GM12878 (cell line): Measurements from ENCODE around the gene NPDC1. TPM values are rescaled to one million over a fixed set of nuclear protein-coding genes. Genes with fewer than 3 reads are reported as not detected.

ENCODE experiments used
- ATAC-seq: fragments of 200-7000 bp; cut with Tn5 transposase; 3 replicates; pipeline ENCODE4 v1.9.1; 2020; ENCODE audit warnings: mild to moderate bottlenecking, moderate library complexity
- BruUV-seq: library from RNA; stranded (reverse); fragments of 400-500 nt; replicated peaks from 2 replicates; lab custom pipeline; 2021; lab: Mats Ljungman, UMichigan
- CTCF ChIA-PET: fragments of 300-600 bp; sonication (Branson Sonifier 250); formaldehyde crosslinking; extraction: SDS; loops from one replicate; lab custom pipeline; 2021; ENCODE audit warnings: inconsistent platforms; lab: Yijun Ruan, JAX
- POLR2A ChIA-PET: fragments of 350-600 bp; formaldehyde crosslinking; extraction: SDS; loops from one replicate; lab custom pipeline; 2021; ENCODE audit warnings: inconsistent platforms; lab: Charles Lee
- RAD21 ChIA-PET: fragments of 300-600 bp; sonication (Branson Sonifier 250); formaldehyde crosslinking; loops from one replicate; lab custom pipeline; 2023; ENCODE audit warnings: antibody characterized with exemption; ENCODE audit not compliant: unreplicated experiment; lab: Charles Lee
- SMC1A ChIA-PET: fragments of 300-600 bp; sonication (Branson Sonifier 250); formaldehyde crosslinking; loops from one replicate; lab custom pipeline; 2023; ENCODE audit not compliant: unreplicated experiment, uncharacterized antibody; lab: Charles Lee
- DNase-seq: peaks from one replicate; pipeline ENCODE4 v3.0.0-alpha.2; 2011; ENCODE audit warnings: low read depth, low spot score
- FAIRE-seq: peaks from 3 replicates; lab custom pipeline; 2011; peaks lifted over from hg19 to GRCh38; lab: Jason Lieb, UNC
- H2AFZ ChIP-seq: 2 replicates; pipeline ENCODE4 v1.6.0; 2011; ENCODE audit warnings: low read depth, low read length, control low read depth; ENCODE audit not compliant: control insufficient read depth
- H3K27ac ChIP-seq: 2 replicates; pipeline ENCODE4 v1.5.1; 2011; ENCODE audit warnings: control low read depth; ENCODE audit not compliant: control insufficient read depth, insufficient read depth
- H3K27me3 ChIP-seq, 2 experiments: replicated peaks in 1 of 2; 2 replicates each; pipeline versions ENCODE4 v1.6.0 to v1.6.1; 2011; ENCODE audit warnings: low read length in 1 of 2; ENCODE audit not compliant: control insufficient read depth in 2 of 2, insufficient read depth in 2 of 2
- H3K36me3 ChIP-seq, 2 experiments: 2 replicates each; pipeline ENCODE4 v1.5.1; 2011; ENCODE audit warnings: low read length in 1 of 2; ENCODE audit not compliant: control insufficient read depth in 2 of 2, insufficient read depth in 2 of 2
- H3K4me1 ChIP-seq: 2 replicates; pipeline ENCODE4 v1.6.1; 2011; ENCODE audit warnings: mild to moderate bottlenecking, low read length, moderate library complexity, mixed read lengths; ENCODE audit not compliant: control insufficient read depth, insufficient read depth
- H3K4me2 ChIP-seq: 2 replicates; pipeline ENCODE4 v1.6.0; 2011; ENCODE audit warnings: control low read depth; ENCODE audit not compliant: control insufficient read depth, insufficient read depth
- H3K4me3 ChIP-seq: fragments of 200-600 bp; sonication (generic); 2 replicates; pipeline ENCODE4 v1.5.1; 2016
- H3K79me2 ChIP-seq: 2 replicates; pipeline ENCODE4 v1.6.0; 2011; ENCODE audit warnings: low read length; ENCODE audit not compliant: control insufficient read depth, insufficient read depth
- H3K9ac ChIP-seq: 2 replicates; pipeline ENCODE4 v1.8.0; 2011; ENCODE audit warnings: low read length, control low read depth, mixed read lengths; ENCODE audit not compliant: control insufficient read depth, insufficient read depth
- H3K9me3 ChIP-seq: replicated peaks from 3 replicates; pipeline ENCODE4 v1.5.1; 2011; ENCODE audit warnings: mild to moderate bottlenecking, low read length; ENCODE audit not compliant: control insufficient read depth, insufficient read depth
- H4K20me1 ChIP-seq: 2 replicates; pipeline ENCODE4 v1.6.0; 2011; ENCODE audit not compliant: control insufficient read depth, insufficient read depth
- CHD2 ChIP-seq: IDR thresholded peaks from 2 replicates; pipeline ENCODE4 v1.6.1; 2011; ENCODE audit warnings: low read depth, low read length, improper control_type of control experiment, borderline replicate concordance
- MTA3 ChIP-seq: IDR thresholded peaks from 2 replicates; pipeline ENCODE4 v1.6.1; 2012; ENCODE audit warnings: low read length, inconsistent platforms, borderline replicate concordance
- RAD21 ChIP-seq: IDR thresholded peaks from 2 replicates; pipeline ENCODE4 v1.6.1; 2011; ENCODE audit warnings: mild to moderate bottlenecking, low read depth, low read length, moderate library complexity; ENCODE audit not compliant: insufficient read depth
- SMARCA5 ChIP-seq: fragments of 450-650 bp; IDR thresholded peaks from 2 replicates; pipeline ENCODE4 v1.6.1; 2017; ENCODE audit warnings: mild to moderate bottlenecking
- SUPT20H ChIP-seq: IDR thresholded peaks from 2 replicates; pipeline ENCODE4 v1.6.1; 2011; ENCODE audit warnings: low read depth, mild to moderate bottlenecking, low read length, moderate library complexity, borderline replicate concordance; ENCODE audit not compliant: control insufficient read depth
- SUZ12 ChIP-seq: fragments of 200-600 bp; sonication (generic); IDR thresholded peaks from one replicate; pipeline ENCODE4 v1.6.1; 2018; ENCODE audit warnings: antibody characterized with exemption, mild to moderate bottlenecking; ENCODE audit not compliant: unreplicated experiment
- ZSCAN29 ChIP-seq: fragments of 450-650 bp; IDR thresholded peaks from 2 replicates; pipeline ENCODE4 v1.6.1; 2017; ENCODE audit warnings: mild to moderate bottlenecking, moderate library complexity
- ZZZ3 ChIP-seq: IDR thresholded peaks from 2 replicates; pipeline ENCODE4 v1.6.1; 2011; ENCODE audit warnings: low read depth; ENCODE audit not compliant: control insufficient read depth, insufficient read length
- WGBS: methylation state at CpG from one replicate; pipeline ENCODE4 v1.1.6; 2016; ENCODE audit warnings: low lambda C conversion rate; ENCODE audit not compliant: insufficient replicate concordance, insufficient coverage; ENCODE audit errors: missing lambda C conversion rate; 5-methylcytosine and 5-hydroxymethylcytosine counted together
- in situ Hi-C: fragments of 300-500 bp; cut with MboI; formaldehyde crosslinking; loops from 9 replicates; pipeline ENCODE4 v1.14.3; 2018; ENCODE audit warnings: mixed read lengths
- intact Hi-C: fragments of 100-400 bp; cut with micrococcal nuclease; formaldehyde crosslinking; loops from one replicate; pipeline ENCODE4 v1.14.2; 2022; ENCODE audit not compliant: unreplicated experiment
- polyA plus RNA-seq, 11 experiments: library from polyadenylated mRNA; depleted of rRNA in 4 of 11; unstranded in 6 of 11; stranded (reverse) in 5 of 11; fragments of >200 nt; fragmentation: Nextera tagmentation in 4 of 11; fragmentation: Illumina TruSeq in 1 of 11; extraction: Ambion mirVana in 4 of 11; extraction: Trizol in 1 of 11; gene quantifications; 1 replicate in 1 of 11; 2 replicates in 10 of 11; pipeline versions ENCODE4 v1.2.1 to v1.2.3, GENCODE V29; 2011 to 2016; ENCODE audit warnings: inconsistent platforms in 2 of 11, missing spikeins in 2 of 11, low read depth in 1 of 11
- total RNA-seq, 4 experiments: library from RNA; depleted of rRNA in 3 of 4; stranded (reverse); fragments of >200 nt in 3 of 4; fragmentation: Illumina TruSeq in 1 of 4; extraction: Trizol in 1 of 4; gene quantifications; 2 replicates each; pipeline versions ENCODE4 v1.2.1 to v1.2.3, GENCODE V29; 2013 to 2021
- TF ChIP-seq, protein P1 (sequence below): fragments of 450-650 bp; IDR thresholded peaks from 2 replicates; pipeline ENCODE4 v1.6.1; 2018; ENCODE audit warnings: borderline replicate concordance, mild to moderate bottlenecking; ENCODE audit not compliant: partially characterized antibody
- TF ChIP-seq, protein P2 (sequence below): fragments of 450-650 bp; IDR thresholded peaks from 2 replicates; pipeline ENCODE4 v1.6.1; 2016; ENCODE audit warnings: mild to moderate bottlenecking
- TF ChIP-seq, protein P3 (sequence below): fragments of 450-650 bp; IDR thresholded peaks from 2 replicates; pipeline ENCODE4 v1.6.1; 2016; ENCODE audit warnings: mild to moderate bottlenecking, moderate library complexity, borderline replicate concordance

NPDC1 gene
- total and polyA plus RNA-seq, 10 of the 15 experiments (the other 5 are each of a cell fraction or from before 2014, with no cell fraction given): 0.04 to 1.7 (median 0.77) TPM; not detected in 2

DNA sequence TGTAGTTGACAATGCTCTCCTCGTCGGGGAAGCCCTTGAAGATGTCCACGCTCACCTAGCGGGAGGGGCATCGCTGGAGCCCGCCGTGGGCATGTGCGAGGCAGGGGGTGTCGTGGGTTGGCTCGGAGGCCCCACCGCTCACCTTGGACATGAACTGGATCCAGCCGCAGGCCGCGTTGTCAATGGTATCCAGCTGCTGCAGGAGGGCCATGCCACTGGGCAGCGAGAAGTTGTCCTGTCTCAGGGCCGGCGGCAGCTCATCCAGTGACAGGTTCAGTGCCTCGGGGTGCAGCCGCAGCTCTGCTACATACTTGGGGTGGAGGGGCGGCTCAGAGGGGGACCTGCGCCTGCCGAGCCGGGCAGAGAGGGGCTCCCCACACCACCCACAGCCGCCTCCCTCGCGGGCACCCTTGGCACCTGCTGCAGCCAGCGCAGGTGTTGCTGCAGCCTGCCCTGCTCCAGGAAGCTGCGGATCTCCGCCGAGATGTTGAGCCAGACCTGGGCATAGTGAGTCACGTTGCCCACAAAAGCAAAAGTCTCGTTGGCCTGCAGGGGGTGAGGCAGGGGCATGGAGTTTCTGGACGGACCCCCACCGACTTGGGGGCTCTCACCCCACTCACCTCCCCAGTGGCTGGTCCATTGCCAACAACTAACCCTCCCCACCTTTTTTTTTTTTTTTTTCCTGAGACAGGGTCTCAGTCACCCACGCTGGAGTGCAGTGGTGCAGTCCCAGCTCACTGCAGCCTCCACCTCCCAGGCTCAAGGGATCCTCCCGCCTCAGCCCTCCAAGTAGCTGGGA is 27.0 kb downstream of the NPDC1 start:
- no TSS peak for BruUV-seq
- no peaks in the 10 kb centered on the region for H3K4me1 ChIP-seq
- no peak for FAIRE-seq
- H3K27me3 ChIP-seq: no peaks in the 10 kb centered on the region
- TF ChIP-seq ZSCAN29 (no peak), ZZZ3 (no peak), SUZ12 (no peak), CHD2 (no peak), SMARCA5 (no peak), SUPT20H (no peak), MTA3 (no peak), RAD21 (no peak)
- TF ChIP-seq, protein P1, sequence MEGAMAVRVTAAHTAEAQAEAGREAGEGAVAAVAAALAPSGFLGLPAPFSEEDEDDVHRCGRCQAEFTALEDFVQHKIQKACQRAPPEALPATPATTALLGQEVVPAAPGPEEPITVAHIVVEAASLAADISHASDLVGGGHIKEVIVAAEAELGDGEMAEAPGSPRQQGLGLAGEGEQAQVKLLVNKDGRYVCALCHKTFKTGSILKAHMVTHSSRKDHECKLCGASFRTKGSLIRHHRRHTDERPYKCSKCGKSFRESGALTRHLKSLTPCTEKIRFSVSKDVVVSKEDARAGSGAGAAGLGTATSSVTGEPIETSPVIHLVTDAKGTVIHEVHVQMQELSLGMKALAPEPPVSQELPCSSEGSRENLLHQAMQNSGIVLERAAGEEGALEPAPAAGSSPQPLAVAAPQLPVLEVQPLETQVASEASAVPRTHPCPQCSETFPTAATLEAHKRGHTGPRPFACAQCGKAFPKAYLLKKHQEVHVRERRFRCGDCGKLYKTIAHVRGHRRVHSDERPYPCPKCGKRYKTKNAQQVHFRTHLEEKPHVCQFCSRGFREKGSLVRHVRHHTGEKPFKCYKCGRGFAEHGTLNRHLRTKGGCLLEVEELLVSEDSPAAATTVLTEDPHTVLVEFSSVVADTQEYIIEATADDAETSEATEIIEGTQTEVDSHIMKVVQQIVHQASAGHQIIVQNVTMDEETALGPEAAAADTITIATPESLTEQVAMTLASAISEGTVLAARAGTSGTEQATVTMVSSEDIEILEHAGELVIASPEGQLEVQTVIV: no peak
- TF ChIP-seq, protein P2, sequence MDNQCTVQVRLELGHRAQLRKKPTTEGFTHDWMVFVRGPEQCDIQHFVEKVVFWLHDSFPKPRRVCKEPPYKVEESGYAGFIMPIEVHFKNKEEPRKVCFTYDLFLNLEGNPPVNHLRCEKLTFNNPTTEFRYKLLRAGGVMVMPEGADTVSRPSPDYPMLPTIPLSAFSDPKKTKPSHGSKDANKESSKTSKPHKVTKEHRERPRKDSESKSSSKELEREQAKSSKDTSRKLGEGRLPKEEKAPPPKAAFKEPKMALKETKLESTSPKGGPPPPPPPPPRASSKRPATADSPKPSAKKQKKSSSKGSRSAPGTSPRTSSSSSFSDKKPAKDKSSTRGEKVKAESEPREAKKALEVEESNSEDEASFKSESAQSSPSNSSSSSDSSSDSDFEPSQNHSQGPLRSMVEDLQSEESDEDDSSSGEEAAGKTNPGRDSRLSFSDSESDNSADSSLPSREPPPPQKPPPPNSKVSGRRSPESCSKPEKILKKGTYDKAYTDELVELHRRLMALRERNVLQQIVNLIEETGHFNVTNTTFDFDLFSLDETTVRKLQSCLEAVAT: no peak
- TF ChIP-seq, protein P3, sequence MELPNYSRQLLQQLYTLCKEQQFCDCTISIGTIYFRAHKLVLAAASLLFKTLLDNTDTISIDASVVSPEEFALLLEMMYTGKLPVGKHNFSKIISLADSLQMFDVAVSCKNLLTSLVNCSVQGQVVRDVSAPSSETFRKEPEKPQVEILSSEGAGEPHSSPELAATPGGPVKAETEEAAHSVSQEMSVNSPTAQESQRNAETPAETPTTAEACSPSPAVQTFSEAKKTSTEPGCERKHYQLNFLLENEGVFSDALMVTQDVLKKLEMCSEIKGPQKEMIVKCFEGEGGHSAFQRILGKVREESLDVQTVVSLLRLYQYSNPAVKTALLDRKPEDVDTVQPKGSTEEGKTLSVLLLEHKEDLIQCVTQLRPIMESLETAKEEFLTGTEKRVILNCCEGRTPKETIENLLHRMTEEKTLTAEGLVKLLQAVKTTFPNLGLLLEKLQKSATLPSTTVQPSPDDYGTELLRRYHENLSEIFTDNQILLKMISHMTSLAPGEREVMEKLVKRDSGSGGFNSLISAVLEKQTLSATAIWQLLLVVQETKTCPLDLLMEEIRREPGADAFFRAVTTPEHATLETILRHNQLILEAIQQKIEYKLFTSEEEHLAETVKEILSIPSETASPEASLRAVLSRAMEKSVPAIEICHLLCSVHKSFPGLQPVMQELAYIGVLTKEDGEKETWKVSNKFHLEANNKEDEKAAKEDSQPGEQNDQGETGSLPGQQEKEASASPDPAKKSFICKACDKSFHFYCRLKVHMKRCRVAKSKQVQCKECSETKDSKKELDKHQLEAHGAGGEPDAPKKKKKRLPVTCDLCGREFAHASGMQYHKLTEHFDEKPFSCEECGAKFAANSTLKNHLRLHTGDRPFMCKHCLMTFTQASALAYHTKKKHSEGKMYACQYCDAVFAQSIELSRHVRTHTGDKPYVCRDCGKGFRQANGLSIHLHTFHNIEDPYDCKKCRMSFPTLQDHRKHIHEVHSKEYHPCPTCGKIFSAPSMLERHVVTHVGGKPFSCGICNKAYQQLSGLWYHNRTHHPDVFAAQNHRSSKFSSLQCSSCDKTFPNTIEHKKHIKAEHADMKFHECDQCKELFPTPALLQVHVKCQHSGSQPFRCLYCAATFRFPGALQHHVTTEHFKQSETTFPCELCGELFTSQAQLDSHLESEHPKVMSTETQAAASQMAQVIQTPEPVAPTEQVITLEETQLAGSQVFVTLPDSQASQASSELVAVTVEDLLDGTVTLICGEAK: no peak
- TF ChIP-seq, all 136 proteins: peak for 0
- SMC1A ChIA-PET: no interaction called here
- Histone ChIP-seq H3K9ac (no peak overlapping the region), H3K9me3 (no peaks in the 10 kb centered on the region; the same call in 2 of the 3 replicates), H3K4me3 (no peak overlapping the region), H3K79me2 (no peaks in the 10 kb centered on the region), H3K36me3 (no peaks in the 10 kb centered on the region), H2AFZ (no peak overlapping the region), H3K27ac (no peak overlapping the region), H4K20me1 (no peaks in the 10 kb centered on the region), H3K4me2 (no peak overlapping the region)
- CTCF ChIA-PET: interaction anchor here (0.6 to 1.5 kb wide), 3 partner anchors 16 to 210 kb away, joined by 4 to 7 read pairs (median 5); no protein-coding TSS in a partner anchor
- intact Hi-C loops: no loop called here
- RAD21 ChIA-PET: no interaction called here
- DNase-seq (no peak), ATAC-seq (no peak)
- in situ Hi-C loops: no loop called here
- 53% methylated on average over 33 of the region's 36 CpGs for WGBS
- POLR2A ChIA-PET: interaction anchor here (0.6 to 1.3 kb wide), 2 partner anchors 12 to 26 kb away, joined by 3 to 4 read pairs; no protein-coding TSS in a partner anchor
